NB4 (cell line): Measurements from ENCODE around the gene ZFP36L2.
A peak's percentile ranks its signal among the peaks of the same experiment; 100 is the strongest.

Experiments
- DNase-seq: peaks from one replicate; pipeline ENCODE4 v3.0.0; 2010; ENCODE audit warnings: low read depth
- H3K4me3 ChIP-seq: one replicate; pipeline ENCODE4 v1.5.1; 2011; ENCODE audit warnings: mild to moderate bottlenecking, low read depth, low read length, moderate library complexity
- MYC ChIP-seq: IDR thresholded peaks from 2 replicates; pipeline ENCODE4 v1.6.1; 2011; ENCODE audit warnings: low read depth, low read length
- POLR2A ChIP-seq: IDR thresholded peaks from 2 replicates; pipeline ENCODE4 v1.6.1; 2011; ENCODE audit warnings: mild to moderate bottlenecking; ENCODE audit not compliant: insufficient read length; ENCODE audit errors: extremely low read depth
- TF ChIP-seq, protein P1 (sequence below): IDR thresholded peaks from 2 replicates; pipeline ENCODE4 v1.6.1; 2011; ENCODE audit warnings: low read depth, low read length
- TF ChIP-seq, protein P2 (sequence below): IDR thresholded peaks from one replicate; pipeline ENCODE4 v1.5.1; 2012; ENCODE audit warnings: low read depth, low read length

The ZFP36L2 gene

DNA sequence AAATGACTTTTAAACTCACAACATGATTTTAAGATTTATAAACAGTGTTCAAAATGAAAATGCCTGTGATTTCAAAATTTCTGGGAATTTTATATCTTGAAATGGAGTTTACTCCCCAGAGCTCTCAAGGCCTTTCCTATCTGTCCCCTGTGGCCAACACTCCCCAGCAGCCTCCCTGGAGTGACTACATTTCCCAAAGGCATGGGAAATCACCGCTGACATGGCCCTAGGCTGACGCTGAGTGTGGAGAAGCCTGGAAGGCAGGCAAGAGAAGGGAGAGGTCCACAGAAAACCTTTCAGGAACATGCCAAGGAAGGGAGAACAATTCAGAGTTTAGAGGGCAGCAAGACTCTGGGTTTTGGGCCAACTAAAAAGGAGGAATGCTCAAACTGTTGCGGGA lies 20.2 kb upstream of the ZFP36L2 start:
- H3K4me3 ChIP-seq = no peak overlapping the region
- DNase-seq = no peak
- TF ChIP-seq POLR2A = no peak
- TF ChIP-seq, protein P1, sequence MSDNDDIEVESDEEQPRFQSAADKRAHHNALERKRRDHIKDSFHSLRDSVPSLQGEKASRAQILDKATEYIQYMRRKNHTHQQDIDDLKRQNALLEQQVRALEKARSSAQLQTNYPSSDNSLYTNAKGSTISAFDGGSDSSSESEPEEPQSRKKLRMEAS = no peak
- TF ChIP-seq, protein P2, sequence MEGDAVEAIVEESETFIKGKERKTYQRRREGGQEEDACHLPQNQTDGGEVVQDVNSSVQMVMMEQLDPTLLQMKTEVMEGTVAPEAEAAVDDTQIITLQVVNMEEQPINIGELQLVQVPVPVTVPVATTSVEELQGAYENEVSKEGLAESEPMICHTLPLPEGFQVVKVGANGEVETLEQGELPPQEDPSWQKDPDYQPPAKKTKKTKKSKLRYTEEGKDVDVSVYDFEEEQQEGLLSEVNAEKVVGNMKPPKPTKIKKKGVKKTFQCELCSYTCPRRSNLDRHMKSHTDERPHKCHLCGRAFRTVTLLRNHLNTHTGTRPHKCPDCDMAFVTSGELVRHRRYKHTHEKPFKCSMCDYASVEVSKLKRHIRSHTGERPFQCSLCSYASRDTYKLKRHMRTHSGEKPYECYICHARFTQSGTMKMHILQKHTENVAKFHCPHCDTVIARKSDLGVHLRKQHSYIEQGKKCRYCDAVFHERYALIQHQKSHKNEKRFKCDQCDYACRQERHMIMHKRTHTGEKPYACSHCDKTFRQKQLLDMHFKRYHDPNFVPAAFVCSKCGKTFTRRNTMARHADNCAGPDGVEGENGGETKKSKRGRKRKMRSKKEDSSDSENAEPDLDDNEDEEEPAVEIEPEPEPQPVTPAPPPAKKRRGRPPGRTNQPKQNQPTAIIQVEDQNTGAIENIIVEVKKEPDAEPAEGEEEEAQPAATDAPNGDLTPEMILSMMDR = no peak
- no peak for TF ChIP-seq MYC

DNA sequence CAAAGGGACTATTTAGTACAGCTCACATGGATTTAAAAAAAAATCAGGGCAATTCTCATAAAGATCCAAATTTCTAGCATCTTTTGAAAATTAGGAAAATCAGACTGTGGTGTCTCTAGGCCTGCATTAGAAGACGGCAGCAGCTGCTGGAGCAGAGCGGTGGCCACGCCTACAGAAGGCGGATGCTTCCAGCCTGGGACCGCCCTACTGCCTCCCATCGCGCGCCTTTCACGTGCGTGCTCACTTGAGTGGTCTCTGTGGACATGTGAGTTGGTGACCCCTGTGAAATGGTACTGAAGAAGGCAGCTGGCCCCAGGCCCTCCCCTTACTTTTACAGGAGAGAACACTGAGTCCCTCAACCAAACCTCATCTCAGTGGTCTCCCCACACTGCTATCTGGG lies 15.2 kb upstream of the ZFP36L2 start:
- no peak for DNase-seq
- H3K4me3 ChIP-seq = no peak overlapping the region
- TF ChIP-seq, protein P1 = no peak

DNA sequence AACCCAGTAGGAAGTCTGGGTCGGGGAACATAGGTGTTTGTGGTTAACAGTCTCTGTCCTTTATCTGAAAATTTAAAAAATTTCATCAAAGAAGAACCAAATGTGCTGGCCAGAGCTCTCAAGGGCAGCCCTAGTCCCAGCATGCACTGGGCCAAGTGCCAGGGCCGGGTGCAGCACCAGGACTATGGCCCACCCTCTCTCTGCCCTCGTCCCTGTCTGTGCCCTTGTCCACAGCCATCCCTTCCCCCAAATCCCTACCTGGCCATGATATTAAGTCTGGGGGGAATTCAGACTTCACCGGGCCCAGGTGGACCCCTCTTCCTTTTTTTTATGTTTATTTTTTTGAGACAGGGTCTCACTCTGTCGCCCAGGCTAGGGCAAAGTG lies 14.4 kb upstream of the ZFP36L2 start:
- no peak for DNase-seq
- no peak overlapping the region for H3K4me3 ChIP-seq
- TF ChIP-seq POLR2A = no peak
- TF ChIP-seq, protein P2 = no peak
- TF ChIP-seq MYC = no peak
- TF ChIP-seq, protein P1 = no peak

DNA sequence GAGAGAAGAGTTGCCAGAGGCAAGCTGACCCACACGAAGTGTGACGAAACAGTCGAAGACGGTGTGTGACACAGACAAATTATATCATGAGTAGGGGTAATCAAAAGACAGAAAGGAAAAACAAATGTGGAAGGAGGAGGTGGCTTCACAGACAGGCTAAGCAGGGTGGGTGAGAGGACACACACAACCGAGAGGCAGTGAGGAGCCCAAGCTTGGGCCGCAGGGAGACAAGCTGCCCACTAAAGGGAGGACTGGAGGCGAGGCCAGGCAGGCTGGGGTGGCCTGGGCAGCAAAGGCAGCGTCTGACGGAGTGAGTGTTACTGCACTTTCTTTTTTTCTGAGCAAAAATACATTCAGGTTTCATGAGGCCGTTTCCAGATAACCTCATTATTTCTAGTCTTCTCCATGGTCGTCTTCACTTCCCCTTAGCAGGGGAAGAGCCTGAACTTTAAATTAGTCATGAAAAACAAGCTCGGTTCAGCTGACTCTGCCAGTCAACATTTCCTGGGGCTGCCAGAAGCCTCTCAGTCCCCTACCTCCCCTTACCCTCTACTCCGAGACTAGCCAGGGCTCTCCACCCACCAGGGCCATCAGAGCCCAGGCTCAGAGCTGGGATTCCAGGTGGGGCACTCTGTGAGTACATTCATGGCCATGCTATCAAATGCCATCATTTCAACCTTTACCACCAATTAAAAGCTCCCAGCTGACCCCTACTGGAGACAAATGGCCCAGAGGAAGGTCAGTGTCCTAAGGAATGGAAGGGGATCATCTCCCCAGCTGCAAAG lies 13.8 kb upstream of the ZFP36L2 start:
- DNase-seq = peak; percentile 57
- no peak overlapping the region for H3K4me3 ChIP-seq
- TF ChIP-seq POLR2A (no peak), MYC (no peak)
- TF ChIP-seq, protein P2 = peak; percentile 57
- TF ChIP-seq, protein P1 = no peak

DNA sequence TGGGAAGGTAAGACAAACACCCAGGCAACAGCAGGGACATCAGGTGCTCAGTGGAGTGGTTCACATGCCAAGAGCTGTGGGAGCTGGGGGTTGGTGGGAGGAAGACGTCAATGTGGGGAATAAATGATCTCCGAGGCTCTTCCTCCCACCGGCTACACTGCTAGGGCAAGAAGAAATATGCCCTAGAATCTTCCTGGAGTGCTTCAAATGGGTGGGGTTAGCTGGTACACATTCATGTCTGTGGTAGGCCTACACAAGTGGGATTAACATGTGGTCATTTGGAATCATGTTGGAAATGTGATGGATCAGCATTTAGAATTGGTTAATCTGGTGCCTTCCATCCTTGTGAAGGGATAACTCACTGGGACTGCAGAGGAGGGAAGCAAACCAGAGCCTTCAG lies 12.4 kb upstream of the ZFP36L2 start:
- no peak for DNase-seq
- TF ChIP-seq, protein P1 = no peak
- no peak for TF ChIP-seq POLR2A
- TF ChIP-seq, protein P2 = no peak
- TF ChIP-seq MYC = no peak
- H3K4me3 ChIP-seq = no peak overlapping the region

DNA sequence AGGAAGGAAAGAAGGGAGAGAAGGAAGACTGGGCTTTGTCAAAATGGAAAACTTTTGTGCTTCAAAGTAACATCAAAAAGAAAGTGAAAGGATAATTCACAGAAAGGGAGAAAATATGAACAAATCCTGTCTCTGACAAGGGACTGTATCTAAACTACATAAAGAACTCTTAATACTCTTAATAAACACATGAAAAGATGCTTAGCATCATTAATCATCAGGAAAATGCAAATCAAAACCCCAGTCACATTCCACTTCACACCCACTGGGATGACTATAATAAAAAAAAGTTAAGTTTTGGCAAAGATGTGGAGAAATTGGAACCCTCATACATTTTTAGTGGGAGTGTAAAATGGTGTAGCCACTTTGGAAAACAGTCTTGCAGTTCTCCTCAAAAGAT lies 11.8 kb upstream of the ZFP36L2 start:
- H3K4me3 ChIP-seq = no peak overlapping the region
- no peak for TF ChIP-seq POLR2A
- no peak for DNase-seq
